Right lobe of liver (tissue), 6 donors: Measurements from ENCODE around the gene TCOF1. TPM values are rescaled to one million over a fixed set of nuclear protein-coding genes. Genes with fewer than 3 reads are reported as not detected.

ENCODE experiments used
- ATAC-seq, 4 donors: fragments of 200-7000 bp; cut with Tn5 transposase; one replicate each; pipeline ENCODE4 v1.9.1; 2020; ENCODE audit warnings: mild to moderate bottlenecking in 4 of 4, moderate library complexity in 4 of 4
- DNase-seq, 3 donors: peaks; one replicate each; pipeline ENCODE4 v3.0.0-alpha.2; 2020
- H3K27ac ChIP-seq, 3 donors: fragments of 200-600 bp; one replicate each; pipeline ENCODE4 v1.8.0; 2022
- H3K27me3 ChIP-seq, 2 donors: fragments of 200-600 bp; one replicate each; pipeline ENCODE4 v1.8.0; 2022
- H3K36me3 ChIP-seq, 4 donors: fragments of 200-600 bp; sonication (generic) in 1 of 4; one replicate each; pipeline versions ENCODE4 v1.5.1 to v1.8.0; 2017 to 2022; ENCODE audit warnings: control low read depth in 1 of 4
- H3K4me1 ChIP-seq, 4 donors: fragments of 200-600 bp; sonication (generic) in 1 of 4; one replicate each; pipeline versions ENCODE4 v1.5.1 to v1.8.0; 2017 to 2022; ENCODE audit warnings: control low read depth in 1 of 4
- H3K4me3 ChIP-seq, 3 donors: fragments of 200-600 bp; one replicate each; pipeline ENCODE4 v1.8.0; 2022
- H3K9me3 ChIP-seq, 4 donors: fragments of 200-600 bp; sonication (generic) in 1 of 4; one replicate each; pipeline versions ENCODE4 v1.5.1 to v1.8.0; 2017 to 2022; ENCODE audit warnings: control low read depth in 1 of 4
- POLR2A ChIP-seq: fragments of 450-650 bp; IDR thresholded peaks from one replicate; pipeline ENCODE4 v1.6.1; 2017; ENCODE audit warnings: antibody characterized with exemption, mild to moderate bottlenecking
- WGBS: methylation state at CpG from one replicate; pipeline ENCODE4 v1.1.6; 2018; ENCODE audit warnings: low coverage, low lambda C conversion rate; ENCODE audit not compliant: insufficient coverage; ENCODE audit errors: missing lambda C conversion rate; 5-methylcytosine and 5-hydroxymethylcytosine counted together
- intact Hi-C, 2 donors: fragments of 100-400 bp; cut with DNase I; formaldehyde crosslinking; loops; one replicate each; pipeline versions ENCODE4 v1.11.2 to v1.14.1; 2022
- total RNA-seq, 6 experiments: library from RNA; depleted of rRNA in 2 of 6; stranded (reverse); fragments of >200 nt in 2 of 6; fragmentation: NEBNext Ultra II Directional in 3 of 6; extraction: Animal tissue kit (Norgen Biotek cat#: 25700) in 3 of 6; gene quantifications; one replicate each; pipeline versions ENCODE4 v1.1.0 to v1.2.4, GENCODE V29; 2016 to 2023
- TF ChIP-seq, protein P1 (sequence below), 4 donors: fragments of 200-600 bp in 3 of 4; fragments of 450-650 bp in 1 of 4; IDR thresholded peaks; one replicate each; pipeline versions ENCODE4 v1.5.1 to v1.8.0; 2016 to 2022; ENCODE audit warnings: antibody characterized with exemption in 4 of 4, mild to moderate bottlenecking in 2 of 4
- donor health status: DM: no; HTN: yes; CAD: no.
- donor health status: DM: no; HTN: no; CAD: no.
- donor health status: DM: no; HTN: no; CAD: no.
- donor health status: DM: no; HTN: yes; CAD: no.
- donor health status: DM: no; HTN: yes; CAD: no.

Gene TCOF1
- total RNA-seq, 6 experiments from 2014 or later, result 6.7 to 12.0 (median 8.9) TPM

DNA sequence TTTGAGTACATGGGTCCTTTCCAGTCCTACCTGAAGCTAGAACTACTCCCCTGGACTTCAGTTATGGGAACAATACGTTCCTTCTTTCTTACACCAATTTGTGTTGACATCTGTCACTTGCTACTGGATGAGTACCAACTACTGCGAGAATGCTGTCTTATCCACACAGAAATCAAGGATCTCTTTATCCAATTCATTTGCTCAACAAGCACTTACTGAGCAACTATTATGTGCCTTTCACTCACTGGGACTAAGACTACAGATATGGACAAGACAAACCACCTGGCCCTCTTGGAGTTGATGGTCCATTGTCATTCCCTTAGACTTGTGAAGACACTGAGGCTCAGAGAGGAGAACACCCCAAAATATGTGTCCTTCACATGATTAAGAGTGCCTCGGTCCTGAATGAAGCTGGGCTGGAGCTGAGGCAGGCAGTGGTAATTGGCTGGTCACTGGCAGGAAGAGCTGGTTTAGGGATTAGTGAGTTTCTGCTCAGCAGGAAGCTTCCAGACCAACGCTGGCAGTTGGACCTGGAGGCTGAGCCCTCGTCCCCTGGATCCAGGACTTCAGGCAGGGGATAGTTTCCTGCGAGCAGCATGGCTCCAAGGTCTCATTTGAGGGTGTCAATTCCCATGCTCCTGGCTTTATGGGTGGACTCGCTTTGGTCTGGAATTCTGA lies 46.3 kb upstream of the TCOF1 start:
- TF ChIP-seq POLR2A, result no peak
- TF ChIP-seq, protein P1, sequence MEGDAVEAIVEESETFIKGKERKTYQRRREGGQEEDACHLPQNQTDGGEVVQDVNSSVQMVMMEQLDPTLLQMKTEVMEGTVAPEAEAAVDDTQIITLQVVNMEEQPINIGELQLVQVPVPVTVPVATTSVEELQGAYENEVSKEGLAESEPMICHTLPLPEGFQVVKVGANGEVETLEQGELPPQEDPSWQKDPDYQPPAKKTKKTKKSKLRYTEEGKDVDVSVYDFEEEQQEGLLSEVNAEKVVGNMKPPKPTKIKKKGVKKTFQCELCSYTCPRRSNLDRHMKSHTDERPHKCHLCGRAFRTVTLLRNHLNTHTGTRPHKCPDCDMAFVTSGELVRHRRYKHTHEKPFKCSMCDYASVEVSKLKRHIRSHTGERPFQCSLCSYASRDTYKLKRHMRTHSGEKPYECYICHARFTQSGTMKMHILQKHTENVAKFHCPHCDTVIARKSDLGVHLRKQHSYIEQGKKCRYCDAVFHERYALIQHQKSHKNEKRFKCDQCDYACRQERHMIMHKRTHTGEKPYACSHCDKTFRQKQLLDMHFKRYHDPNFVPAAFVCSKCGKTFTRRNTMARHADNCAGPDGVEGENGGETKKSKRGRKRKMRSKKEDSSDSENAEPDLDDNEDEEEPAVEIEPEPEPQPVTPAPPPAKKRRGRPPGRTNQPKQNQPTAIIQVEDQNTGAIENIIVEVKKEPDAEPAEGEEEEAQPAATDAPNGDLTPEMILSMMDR (IDR thresholded peaks at IDR 0.05), result no peak
- H3K4me1 ChIP-seq, result no peaks in the 10 kb centered on the region
- no peak for ATAC-seq
- H3K36me3 ChIP-seq, result no peaks in the 10 kb centered on the region
- DNase-seq, result no peak
- intact Hi-C loops, result no loop called here
- H3K27ac ChIP-seq, result no peak overlapping the region
- H3K9me3 ChIP-seq, result no peaks in the 10 kb centered on the region
- H3K27me3 ChIP-seq, result no peaks in the 10 kb centered on the region
- 80% methylated on average over 5 of the region's 7 CpGs for WGBS
- no peak overlapping the region for H3K4me3 ChIP-seq

DNA sequence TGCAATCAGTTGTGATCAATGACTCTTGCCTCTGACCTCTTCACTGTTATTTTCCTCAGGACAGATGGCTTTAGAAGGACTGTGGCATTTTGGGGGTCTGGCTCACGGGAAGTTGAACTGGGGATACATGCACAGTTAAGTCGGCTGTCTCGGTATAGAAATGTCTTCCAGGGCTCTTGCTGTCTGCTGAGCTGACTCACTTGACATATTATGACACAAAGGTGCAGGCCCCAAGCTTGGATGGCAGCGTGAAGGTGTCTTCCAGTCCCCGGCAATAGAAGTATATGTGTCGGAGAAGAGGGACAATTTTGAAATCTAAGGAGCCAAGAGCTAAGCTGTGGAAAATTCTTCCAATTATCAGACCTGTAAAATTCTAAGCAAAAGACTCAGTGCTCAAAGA lies 45.0 kb upstream of the TCOF1 start:
- Histone ChIP-seq H3K27ac (no peak overlapping the region), H3K4me1 (no peaks in the 10 kb centered on the region), H3K36me3 (no peaks in the 10 kb centered on the region), H3K27me3 (no peaks in the 10 kb centered on the region), H3K4me3 (no peak overlapping the region), H3K9me3 (no peaks in the 10 kb centered on the region)
- DNase-seq (no peak), ATAC-seq (no peak)
- 90% methylated on average over 6 of the region's 6 CpGs for WGBS
- intact Hi-C loops, result no loop called here
- TF ChIP-seq, protein P1 (IDR thresholded peaks at IDR 0.05), result no peak
- TF ChIP-seq POLR2A, result no peak

DNA sequence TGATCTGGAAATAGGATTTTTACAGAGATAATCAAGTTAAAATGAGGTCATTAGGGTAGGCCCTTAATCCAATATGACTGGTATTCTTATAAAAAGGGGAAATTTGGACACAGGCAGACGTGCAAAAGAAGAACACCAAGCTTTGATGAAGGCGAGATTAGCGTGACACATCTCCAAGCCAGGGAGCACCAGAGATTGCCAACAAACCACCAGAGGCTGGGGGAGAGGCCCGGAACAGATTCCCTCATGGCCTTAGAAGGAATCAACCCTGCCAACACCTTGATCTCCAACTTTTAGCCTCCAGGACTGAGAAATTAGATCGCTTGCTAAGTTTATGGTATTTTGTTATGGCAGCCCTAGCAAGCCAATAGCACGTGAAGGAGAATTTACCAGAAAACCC lies 44.0 kb upstream of the TCOF1 start:
- no peaks in the 10 kb centered on the region for H3K4me1 ChIP-seq
- H3K4me3 ChIP-seq, result no peak overlapping the region
- DNase-seq (no peak), ATAC-seq (no peak)
- TF ChIP-seq POLR2A, result no peak
- TF ChIP-seq, protein P1 (IDR thresholded peaks at IDR 0.05), result no peak
- no peaks in the 10 kb centered on the region for H3K9me3 ChIP-seq
- no peaks in the 10 kb centered on the region for H3K36me3 ChIP-seq
- intact Hi-C loops, result no loop called here
- H3K27me3 ChIP-seq, result no peaks in the 10 kb centered on the region
- no peak overlapping the region for H3K27ac ChIP-seq
- 83% methylated on average over 6 of the region's 6 CpGs for WGBS

DNA sequence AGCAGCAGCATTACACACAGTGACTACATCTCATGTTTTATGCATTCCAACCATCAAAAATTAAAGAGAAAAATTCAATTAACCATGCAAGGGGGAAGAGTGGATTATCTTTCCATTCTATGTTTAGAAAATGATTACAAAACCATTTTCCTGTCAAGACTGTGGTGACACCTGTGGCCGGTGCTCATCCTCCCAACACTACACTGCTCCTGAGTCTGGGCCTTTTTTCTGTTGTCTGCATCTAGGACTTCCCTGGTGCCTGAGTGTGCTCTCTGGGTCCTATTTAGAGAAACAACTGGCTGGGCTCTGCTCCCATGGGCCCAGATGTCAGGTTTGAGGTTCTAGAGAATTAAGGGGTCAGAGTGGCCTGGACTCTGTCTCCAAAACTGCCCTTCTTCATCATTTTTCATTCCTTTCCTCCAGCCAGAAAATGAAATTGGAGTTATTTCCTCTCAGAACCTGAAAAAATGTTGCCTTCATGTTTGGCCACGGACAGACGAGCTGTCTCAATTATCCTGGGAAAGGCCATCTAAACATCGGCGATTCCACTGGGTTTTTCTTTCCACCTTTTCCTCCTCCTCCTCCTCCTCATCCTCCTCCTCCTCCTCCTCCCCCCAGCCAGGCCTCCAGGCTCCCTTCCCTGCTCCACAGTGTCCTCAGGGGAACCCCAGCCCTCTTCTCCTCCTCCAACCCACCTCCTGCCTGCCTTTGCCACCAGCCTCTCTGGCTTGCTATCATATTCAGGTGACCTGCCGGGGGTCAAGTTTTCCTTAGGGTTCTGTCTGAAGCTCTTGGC lies 43.4 kb upstream of the TCOF1 start:
- 67% methylated on average over 1 of the region's 6 CpGs for WGBS
- ATAC-seq (no peak), DNase-seq (no peak)
- H3K36me3 ChIP-seq, result no peaks in the 10 kb centered on the region
- no peaks in the 10 kb centered on the region for H3K27me3 ChIP-seq
- TF ChIP-seq, protein P1 (IDR thresholded peaks at IDR 0.05), result no peak
- TF ChIP-seq POLR2A, result no peak
- H3K4me1 ChIP-seq, result no peaks in the 10 kb centered on the region
- no peak overlapping the region for H3K4me3 ChIP-seq
- intact Hi-C loops, result no loop called here
- no peak overlapping the region for H3K27ac ChIP-seq
- no peaks in the 10 kb centered on the region for H3K9me3 ChIP-seq
